ENCODE results near the gene PPP5C.
"Not testable (repeated sequence)": the region's sequence is repeated elsewhere in the genome, so short reads cannot be mapped to it uniquely, and the experiment has no call there.

PPP5C gene, protein sequence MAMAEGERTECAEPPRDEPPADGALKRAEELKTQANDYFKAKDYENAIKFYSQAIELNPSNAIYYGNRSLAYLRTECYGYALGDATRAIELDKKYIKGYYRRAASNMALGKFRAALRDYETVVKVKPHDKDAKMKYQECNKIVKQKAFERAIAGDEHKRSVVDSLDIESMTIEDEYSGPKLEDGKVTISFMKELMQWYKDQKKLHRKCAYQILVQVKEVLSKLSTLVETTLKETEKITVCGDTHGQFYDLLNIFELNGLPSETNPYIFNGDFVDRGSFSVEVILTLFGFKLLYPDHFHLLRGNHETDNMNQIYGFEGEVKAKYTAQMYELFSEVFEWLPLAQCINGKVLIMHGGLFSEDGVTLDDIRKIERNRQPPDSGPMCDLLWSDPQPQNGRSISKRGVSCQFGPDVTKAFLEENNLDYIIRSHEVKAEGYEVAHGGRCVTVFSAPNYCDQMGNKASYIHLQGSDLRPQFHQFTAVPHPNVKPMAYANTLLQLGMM

GRCh38 chr19:46346821-46347571, at the start of gene PPP5C:
Gene PPP5C (plus strand): TSS chr19:46347087. CDS start chr19:46347097, 10 bp downstream.
- DNase-seq: peak; percentile 95

DNA sequence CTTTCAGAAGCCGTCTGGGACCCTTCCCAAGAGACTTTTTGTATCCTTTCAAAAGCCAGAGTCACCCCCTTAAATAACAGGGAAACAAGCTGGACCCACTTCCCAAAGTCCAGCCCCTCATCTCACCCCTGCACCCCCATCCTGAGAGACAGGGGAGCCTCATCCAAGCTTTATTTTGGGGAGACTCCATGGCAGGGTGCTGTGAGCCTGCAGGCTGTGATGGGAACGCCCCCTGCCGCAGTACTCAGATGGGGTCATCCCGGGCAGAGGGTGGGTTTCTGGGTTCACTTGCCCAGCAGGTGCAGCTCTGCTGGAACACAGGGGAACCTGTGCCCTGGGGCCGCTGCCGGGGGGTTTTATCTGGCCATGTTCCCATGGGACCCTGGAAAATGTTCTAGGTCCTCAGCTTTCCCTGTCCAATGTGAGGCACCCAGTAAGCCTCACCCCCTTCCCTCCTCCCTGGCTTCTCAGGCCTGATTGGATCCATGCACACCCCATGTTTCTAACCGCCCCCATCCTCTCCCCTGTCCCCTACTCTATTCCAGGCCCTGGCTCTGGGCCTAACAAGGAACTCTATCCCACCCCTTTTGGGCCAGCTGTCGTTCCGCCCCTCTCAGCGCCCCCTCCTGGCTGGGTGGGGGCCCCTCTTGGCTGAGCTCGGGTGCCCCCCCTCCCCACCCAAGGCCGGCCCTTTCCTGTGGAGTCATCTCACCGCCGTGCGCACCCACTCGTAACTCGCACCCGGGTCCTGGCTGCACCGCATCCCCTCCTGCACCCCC, 49.0 kb upstream of the PPP5C start:
- DNase-seq: no peak

GRCh38 chr19:46298479-46299003, 48.3 kb upstream of the PPP5C start:
- DNase-seq: no peak

- DNase-seq: peak; percentile 87
These were observed 47.8 kb upstream of the PPP5C start for GRCh38 chr19:46299004-46299509.

DNA sequence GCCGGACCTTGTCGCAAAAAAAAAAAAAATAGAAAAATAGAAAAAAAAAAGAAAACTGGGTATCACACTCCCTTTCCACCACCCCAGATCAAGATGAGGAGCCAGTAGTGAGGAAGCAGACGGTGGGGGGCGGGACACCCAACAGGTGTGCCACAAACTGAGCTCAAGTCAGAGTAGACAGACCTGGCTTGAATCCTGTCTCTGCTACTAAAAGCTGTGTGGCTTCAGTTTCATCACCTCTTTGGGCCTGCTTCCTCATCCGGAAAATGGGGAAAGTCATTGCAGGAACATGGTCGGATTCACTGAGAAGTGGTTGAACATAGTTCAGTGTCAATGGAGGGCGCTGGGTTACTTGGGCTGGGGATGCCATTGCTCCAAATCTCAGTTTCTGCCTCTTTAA, 47.2 kb upstream of the PPP5C start:
- no peak for DNase-seq

DNA sequence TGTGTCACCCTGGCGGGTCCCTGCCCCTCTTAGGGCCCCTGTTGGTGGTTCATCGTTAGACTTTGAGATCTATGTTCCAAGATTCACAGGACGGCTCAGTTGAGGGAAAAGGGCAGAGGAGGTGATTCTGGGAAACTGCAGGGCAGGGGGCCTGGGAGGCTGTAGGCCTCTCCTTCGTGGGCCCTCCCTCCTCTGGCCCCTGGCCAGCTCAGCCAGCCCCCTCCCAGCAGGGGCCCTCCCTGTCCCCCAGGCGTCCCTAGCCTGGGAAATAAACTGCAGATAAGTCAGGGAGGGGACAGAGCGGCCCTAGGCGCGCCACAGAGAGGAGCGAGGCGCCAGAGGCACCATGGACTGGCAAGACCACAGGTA, 43.6 kb upstream of the PPP5C start:
- DNase-seq: no peak

DNA sequence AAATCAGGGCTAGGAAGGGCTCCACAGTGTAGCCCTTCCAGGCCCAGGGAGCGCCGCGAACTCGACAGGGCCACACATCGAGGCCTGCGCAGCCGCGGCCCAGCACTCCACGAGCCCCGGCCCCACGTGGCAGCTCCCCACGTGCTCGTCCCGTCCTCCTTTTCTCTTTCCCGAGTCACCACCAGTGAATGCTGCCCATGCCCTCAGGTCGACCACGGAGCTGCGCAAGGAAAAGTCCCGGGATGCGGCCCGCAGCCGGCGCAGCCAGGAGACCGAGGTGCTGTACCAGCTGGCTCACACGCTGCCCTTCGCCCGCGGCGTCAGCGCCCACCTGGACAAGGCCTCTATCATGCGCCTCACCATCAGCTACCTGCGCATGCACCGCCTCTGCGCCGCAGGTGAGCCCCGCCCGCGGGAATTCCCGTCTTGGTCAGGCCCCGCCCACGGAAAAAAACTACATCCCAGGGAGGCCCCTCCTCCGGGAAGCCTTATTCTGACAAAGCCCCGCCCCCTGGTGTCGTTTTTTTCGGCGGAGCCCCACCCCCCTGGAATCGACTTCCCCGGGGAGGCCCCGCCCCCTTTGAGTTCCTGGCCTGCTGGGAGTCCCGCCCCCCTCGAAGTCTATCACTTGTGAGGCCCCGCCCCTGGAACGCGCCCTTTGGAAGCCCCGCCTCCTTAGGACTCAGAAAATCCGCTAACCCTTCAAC, 43.0 kb upstream of the PPP5C start:
- DNase-seq: no peak

- no peak for DNase-seq
These were observed 40.4 kb upstream of the PPP5C start for GRCh38 chr19:46306501-46306900.

- no peak for DNase-seq
These were observed 38.4 kb upstream of the PPP5C start for GRCh38 chr19:46308510-46308909.

DNA sequence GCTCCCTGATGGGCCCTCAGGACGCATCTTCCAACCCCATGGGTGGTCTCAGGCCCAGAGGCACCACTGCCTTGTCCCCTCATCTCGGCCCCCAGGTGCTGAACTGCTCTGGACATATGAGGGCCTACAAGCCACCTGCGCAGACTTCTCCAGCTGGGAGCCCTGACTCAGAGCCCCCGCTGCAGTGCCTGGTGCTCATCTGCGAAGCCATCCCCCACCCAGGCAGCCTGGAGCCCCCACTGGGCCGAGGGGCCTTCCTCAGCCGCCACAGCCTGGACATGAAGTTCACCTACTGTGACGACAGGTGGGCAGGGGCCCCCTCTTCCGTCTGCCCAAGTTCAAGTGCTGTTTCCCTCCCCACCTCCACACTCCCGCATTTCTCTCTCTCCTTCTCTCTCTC, 37.8 kb upstream of the PPP5C start:
- DNase-seq: no peak

GRCh38 chr19:46311444-46311843, 35.4 kb upstream of the PPP5C start:
- no peak for DNase-seq

DNA sequence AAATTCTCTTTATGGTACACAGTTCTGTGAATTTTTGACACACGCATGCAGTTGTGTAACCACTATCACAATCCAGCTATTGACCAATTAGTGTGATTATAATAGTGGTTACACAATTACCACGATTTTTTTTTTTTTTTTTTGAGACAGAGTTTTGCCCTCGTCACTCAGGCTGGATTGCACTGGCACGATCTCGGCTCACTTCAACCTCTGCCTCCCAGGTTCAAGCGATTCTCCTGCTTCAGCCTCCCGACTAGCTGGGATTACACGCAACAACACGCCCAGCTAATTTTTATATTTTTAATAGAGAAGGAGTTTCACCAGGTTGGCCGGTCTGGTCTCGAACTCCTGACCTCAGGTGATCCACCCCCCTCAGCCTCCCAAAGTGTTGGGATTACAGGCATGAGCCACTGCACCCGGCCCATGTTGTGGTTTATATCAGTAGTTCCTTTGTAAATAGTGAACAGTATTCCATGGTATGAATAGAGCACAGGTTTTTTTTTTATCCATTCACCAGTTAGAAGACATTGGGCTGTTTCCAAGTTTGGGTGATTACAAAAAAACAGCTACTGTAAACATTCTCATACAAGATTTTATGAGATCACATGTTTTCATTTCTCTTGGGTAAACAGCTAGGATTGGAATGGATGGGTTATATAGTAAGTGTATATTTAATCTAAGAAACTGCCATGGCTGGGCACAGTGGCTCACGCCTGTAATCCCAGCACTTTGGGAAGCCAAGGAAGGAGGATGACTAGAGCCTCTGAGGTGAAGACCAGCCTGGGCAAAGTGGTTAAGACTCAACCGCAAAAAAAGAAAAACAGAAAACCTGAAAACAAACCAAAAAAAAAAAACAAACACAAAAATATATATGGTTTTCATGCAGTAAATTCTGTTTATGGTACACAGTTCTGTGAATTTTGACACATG, 33.1 kb upstream of the PPP5C start:
- not testable (repeated sequence) for DNase-seq

- DNase-seq: no peak
These were observed 29.5 kb upstream of the PPP5C start for GRCh38 chr19:46317339-46317738.

DNA sequence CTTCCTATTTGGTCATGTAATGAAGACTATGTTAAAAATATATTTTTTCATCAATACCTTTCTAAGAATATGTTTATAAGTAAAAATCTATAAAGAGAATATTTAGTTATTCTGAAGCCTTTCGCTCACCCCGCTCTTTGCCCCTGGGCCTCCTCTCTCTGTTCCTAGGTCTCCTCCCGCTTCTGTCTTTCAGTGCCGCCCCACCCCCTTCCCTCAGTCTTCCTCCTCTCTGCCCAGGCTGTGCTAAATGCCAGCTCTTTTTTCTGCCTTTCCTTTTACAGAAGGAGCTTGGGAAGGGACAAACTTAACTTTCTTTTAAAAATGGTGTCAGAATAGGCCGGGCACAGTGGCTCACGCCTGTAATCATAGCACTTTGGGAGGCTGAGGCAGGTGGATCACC, 27.3 kb upstream of the PPP5C start:
- no peak for DNase-seq

DNA sequence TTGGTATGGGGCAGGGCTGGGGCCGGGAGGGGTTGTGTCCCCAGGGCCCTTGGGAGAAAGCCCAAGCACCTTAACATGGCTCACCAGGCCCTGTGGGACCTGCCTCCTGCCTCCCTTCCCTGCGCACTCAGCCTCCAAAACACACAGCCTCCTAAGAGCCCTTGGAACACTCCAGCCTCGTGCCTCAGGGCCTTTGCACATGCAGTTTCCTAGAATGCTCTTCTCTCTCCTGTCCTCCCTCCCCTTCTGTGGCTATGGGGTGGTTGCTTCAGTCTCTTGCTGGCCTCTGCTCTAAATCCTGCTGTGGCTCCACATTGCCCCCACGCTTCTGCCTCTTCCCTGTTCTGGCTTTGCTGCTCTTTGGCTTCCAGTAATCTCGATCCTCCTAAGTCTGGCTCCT, 26.3 kb upstream of the PPP5C start:
- DNase-seq: no peak

- DNase-seq: no peak
These were observed 25.2 kb upstream of the PPP5C start for GRCh38 chr19:46321653-46322052.

GRCh38 chr19:46323227-46323626, 23.7 kb upstream of the PPP5C start:
- DNase-seq: not testable (repeated sequence)

- no peak for DNase-seq
These were observed 22.6 kb upstream of the PPP5C start for GRCh38 chr19:46324277-46324676.

DNA sequence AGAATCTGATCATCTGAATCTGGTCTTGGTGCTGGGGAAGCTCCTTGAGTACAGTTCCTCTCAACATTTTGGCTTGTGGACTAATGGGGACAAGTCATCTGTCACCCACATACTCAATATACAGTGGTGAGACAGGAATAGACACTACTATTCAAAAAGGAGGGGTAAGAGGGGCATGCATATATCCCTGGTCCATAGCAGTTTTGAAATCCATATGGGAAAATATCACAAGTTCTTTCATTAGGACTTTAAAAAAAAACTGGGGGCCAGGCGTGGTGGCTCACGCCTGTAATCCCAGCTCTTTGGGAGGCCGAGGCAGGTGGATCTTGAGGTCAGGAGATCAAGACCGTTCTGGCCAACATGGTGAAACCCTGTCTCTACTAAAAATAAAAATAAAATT, 20.3 kb upstream of the PPP5C start:
- no peak for DNase-seq

- DNase-seq: no peak
These were observed 18.8 kb upstream of the PPP5C start for GRCh38 chr19:46328079-46328478.

DNA sequence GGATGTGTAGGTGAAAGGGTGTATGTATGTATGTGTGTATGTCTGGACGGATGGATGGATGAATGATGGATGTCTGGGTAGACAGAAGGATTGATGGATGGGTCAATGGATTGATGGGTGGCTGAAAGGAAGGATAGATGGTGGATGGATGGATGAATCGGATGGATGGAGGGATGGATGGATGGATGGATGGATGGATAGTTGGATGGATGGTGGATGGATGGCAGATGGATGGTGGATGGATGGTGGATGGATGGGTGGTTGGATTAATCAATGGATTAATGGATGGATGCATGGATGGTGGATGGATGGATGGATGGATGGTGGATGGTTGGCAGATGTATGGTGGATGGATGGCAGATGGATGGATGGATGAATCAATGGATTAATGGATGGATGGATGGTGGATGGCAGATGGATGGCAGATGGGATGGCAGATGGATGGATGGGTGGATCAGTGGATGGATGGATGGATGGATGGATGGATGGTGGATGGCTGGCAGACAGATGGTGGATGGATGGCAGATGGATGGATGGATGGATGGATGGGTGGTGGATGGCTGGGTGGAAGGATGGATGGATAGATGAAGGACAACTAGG, 16.5 kb upstream of the PPP5C start:
- DNase-seq: no peak

Measured in NCI-H510A treated with DMSO at 0.1 percent for 48 hours (cell line).